H1 (cell line): ENCODE results near the gene UPF2. TPM values are rescaled to one million over a fixed set of nuclear protein-coding genes. Genes with fewer than 3 reads are reported as not detected.

Source experiments
- JUND ChIP-seq: IDR thresholded peaks from 2 replicates; pipeline ENCODE4 v1.6.1; 2011; ENCODE audit warnings: mild to moderate bottlenecking, improper control_type of control experiment, low read length
- SIN3A ChIP-seq, 2 experiments: IDR thresholded peaks in 1 of 2; conservative IDR thresholded peaks in 1 of 2; 2 replicates each; pipeline ENCODE4 v1.6.1; 2011 to 2012; ENCODE audit warnings: low read length in 2 of 2, improper control_type of control experiment in 1 of 2, low read depth in 1 of 2, mild to moderate bottlenecking in 1 of 2
- TCF12 ChIP-seq: IDR thresholded peaks from 2 replicates; pipeline ENCODE4 v1.6.1; 2011; ENCODE audit warnings: low read depth, mild to moderate bottlenecking, low read length
- polyA plus RNA-seq, 7 experiments: library from polyadenylated mRNA; depleted of rRNA in 3 of 7; stranded (reverse) in 5 of 7; unstranded in 2 of 7; fragments of >200 nt in 5 of 7; fragments of 200-250 nt in 2 of 7; gene quantifications; 1 replicate in 5 of 7; 2 replicates in 1 of 7; 4 replicates in 1 of 7; pipeline versions ENCODE4 v1.2.1 to v1.2.3, GENCODE V29; 2011 to 2013; ENCODE audit warnings: missing spikeins in 2 of 7, mixed read lengths in 2 of 7
- total RNA-seq: library from RNA; stranded (reverse); fragmentation: NEBNext Ultra II Directional; extraction: Animal tissue kit (Norgen Biotek cat#: 25700); gene quantifications from 2 replicates; pipeline ENCODE4 v1.2.1, GENCODE V29; 2021
- TF ChIP-seq, protein P1 (sequence below): IDR thresholded peaks from 2 replicates; pipeline ENCODE4 v1.6.1; 2012; ENCODE audit warnings: inconsistent platforms

The UPF2 gene
- total and polyA plus RNA-seq, 2 of the 8 experiments (the other 6 are each of a cell fraction or from before 2014, with no cell fraction given) = 6.2 to 32.8 TPM

DNA sequence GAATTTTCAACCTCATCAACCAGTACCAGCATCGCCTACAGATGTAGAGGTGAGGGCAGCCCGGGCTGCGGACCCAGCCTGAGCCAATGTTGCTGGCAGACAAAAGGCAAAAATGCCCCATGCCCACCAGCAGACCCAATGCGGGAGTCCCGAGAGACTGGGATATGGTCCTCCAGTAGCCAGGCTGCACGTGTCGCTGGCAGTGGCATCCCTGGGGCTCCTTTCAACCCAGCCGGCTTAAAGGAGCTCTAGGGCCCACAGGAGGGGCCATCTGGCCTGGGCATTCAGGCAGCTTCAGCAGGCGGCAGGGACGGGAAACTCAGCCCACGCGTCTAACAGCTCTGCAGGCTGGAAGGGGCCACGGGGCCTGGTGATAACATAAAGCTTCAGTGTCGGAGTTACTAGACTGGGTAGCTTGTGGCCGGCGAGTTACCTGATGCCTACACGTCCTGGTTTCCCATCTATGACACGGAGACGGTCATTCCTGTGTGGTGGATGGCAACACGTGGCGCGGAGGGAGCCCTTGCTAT is 148.8 kb downstream of the UPF2 start (continued):
- TF ChIP-seq SIN3A (conservative IDR thresholded peaks at IDR 0.05 in 1 of 2, IDR thresholded peaks at IDR 0.05 in 1 of 2; ENCODE audit: low read depth in 1 of 2, low read length in 2 of 2) (no peak), TCF12 (no peak), JUND (no peak)
- TF ChIP-seq, protein P1, sequence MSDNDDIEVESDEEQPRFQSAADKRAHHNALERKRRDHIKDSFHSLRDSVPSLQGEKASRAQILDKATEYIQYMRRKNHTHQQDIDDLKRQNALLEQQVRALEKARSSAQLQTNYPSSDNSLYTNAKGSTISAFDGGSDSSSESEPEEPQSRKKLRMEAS = no peak
